Smooth muscle cell (in vitro differentiated cells): ENCODE results near the gene FLVCR1. TPM values are rescaled to one million over a fixed set of nuclear protein-coding genes. Genes with fewer than 3 reads are reported as not detected.

Source experiments
- DNase-seq: peaks from one replicate; lab custom pipeline; 2025; ENCODE audit not compliant: unreplicated experiment; lab: John Stamatoyannopoulos, UW
- H2AFZ ChIP-seq: fragments of 200-600 bp; sonication (generic); 2 replicates; pipeline ENCODE4 v1.6.0; 2016; ENCODE audit warnings: antibody characterized with exemption, low read depth, mild to moderate bottlenecking
- H3F3A ChIP-seq: fragments of 200-600 bp; sonication (generic); 2 replicates; pipeline ENCODE4 v1.6.0; 2017; ENCODE audit warnings: antibody characterized with exemption, low read depth
- H3K27ac ChIP-seq: fragments of 200-600 bp; sonication (generic); 2 replicates; pipeline ENCODE4 v1.5.1; 2016; ENCODE audit warnings: low read depth, mild to moderate bottlenecking
- H3K27me3 ChIP-seq: fragments of 200-600 bp; sonication (generic); 2 replicates; pipeline ENCODE4 v1.6.1; 2016; ENCODE audit warnings: low read depth, mild to moderate bottlenecking
- H3K36me3 ChIP-seq: fragments of 200-600 bp; sonication (generic); 2 replicates; pipeline ENCODE4 v1.5.1; 2016; ENCODE audit warnings: low read depth
- H3K4me1 ChIP-seq: fragments of 200-600 bp; sonication (generic); 2 replicates; pipeline ENCODE4 v1.5.1; 2016; ENCODE audit warnings: low read depth
- H3K4me2 ChIP-seq: fragments of 200-600 bp; sonication (generic); 2 replicates; pipeline ENCODE4 v1.6.0; 2016; ENCODE audit warnings: mild to moderate bottlenecking
- H3K4me3 ChIP-seq: fragments of 200-600 bp; sonication (generic); 2 replicates; pipeline ENCODE4 v1.5.1; 2016; ENCODE audit warnings: mild to moderate bottlenecking
- H3K79me2 ChIP-seq: fragments of 200-600 bp; sonication (generic); 2 replicates; pipeline ENCODE4 v1.6.0; 2016; ENCODE audit warnings: low read depth, mild to moderate bottlenecking
- H3K9ac ChIP-seq: fragments of 200-600 bp; sonication (generic); 2 replicates; pipeline ENCODE4 v1.6.0; 2016; ENCODE audit warnings: low read depth
- H3K9me3 ChIP-seq: fragments of 200-600 bp; sonication (generic); replicated peaks from 2 replicates; pipeline ENCODE4 v1.5.1; 2016; ENCODE audit warnings: low read depth
- H4K20me1 ChIP-seq: fragments of 200-600 bp; sonication (generic); 2 replicates; pipeline ENCODE4 v1.6.0; 2016; ENCODE audit warnings: low read depth
- WGBS: methylation state at CpG from one replicate; pipeline ENCODE4 v1.1.7; 2016; ENCODE audit warnings: low lambda C conversion rate; 5-methylcytosine and 5-hydroxymethylcytosine counted together
- polyA plus RNA-seq: library from polyadenylated mRNA; unstranded; fragments of >200 nt; fragmentation: Nextera tagmentation; extraction: Ambion mirVana; gene quantifications from 2 replicates; pipeline ENCODE4 v1.2.1, GENCODE V29; 2016
- total RNA-seq: library from RNA; depleted of rRNA; stranded (reverse); fragments of >200 nt; gene quantifications from 2 replicates; pipeline ENCODE4 v1.2.3, GENCODE V29; 2014
- TF ChIP-seq, protein P1 (sequence below): fragments of 200-600 bp; sonication (generic); IDR thresholded peaks from 2 replicates; pipeline ENCODE4 v1.5.1; 2017; ENCODE audit warnings: borderline replicate concordance, mild to moderate bottlenecking, antibody characterized with exemption; ENCODE audit not compliant: insufficient read depth, poor library complexity, severe bottlenecking

FLVCR1 gene
- 4.4 and 5.5 TPM in 2 replicates for total RNA-seq
- 3.9 and 4.0 TPM in 2 replicates for polyA plus RNA-seq

GRCh38 chr1:212857992-212858460 lies at the start of gene FLVCR1:
FLVCR1 (plus strand) TSS chr1:212858275; CDS start chr1:212858453, 178 bp downstream.
- Histone ChIP-seq H3K4me3 (peak within 1 kb of the TSS; percentile 78), H3F3A (peaks cover 8% of the 10 kb centered on the region), H3K9ac (peak within 1 kb of the TSS; percentile 84), H3K36me3 (no peaks in the 10 kb centered on the region), H3K9me3 (no peaks in the 10 kb centered on the region), H3K4me1 (peaks cover 16% of the 10 kb centered on the region), H4K20me1 (peaks cover 20% of the 10 kb centered on the region), H3K4me2 (peak within 1 kb of the TSS; percentile 93), H3K27me3 (no peaks in the 10 kb centered on the region), H3K27ac (peak within 1 kb of the TSS; percentile 89), H2AFZ (peak within 1 kb of the TSS; percentile 91), H3K79me2 (peaks cover 42% of the 10 kb centered on the region)
- TF ChIP-seq, protein P1, sequence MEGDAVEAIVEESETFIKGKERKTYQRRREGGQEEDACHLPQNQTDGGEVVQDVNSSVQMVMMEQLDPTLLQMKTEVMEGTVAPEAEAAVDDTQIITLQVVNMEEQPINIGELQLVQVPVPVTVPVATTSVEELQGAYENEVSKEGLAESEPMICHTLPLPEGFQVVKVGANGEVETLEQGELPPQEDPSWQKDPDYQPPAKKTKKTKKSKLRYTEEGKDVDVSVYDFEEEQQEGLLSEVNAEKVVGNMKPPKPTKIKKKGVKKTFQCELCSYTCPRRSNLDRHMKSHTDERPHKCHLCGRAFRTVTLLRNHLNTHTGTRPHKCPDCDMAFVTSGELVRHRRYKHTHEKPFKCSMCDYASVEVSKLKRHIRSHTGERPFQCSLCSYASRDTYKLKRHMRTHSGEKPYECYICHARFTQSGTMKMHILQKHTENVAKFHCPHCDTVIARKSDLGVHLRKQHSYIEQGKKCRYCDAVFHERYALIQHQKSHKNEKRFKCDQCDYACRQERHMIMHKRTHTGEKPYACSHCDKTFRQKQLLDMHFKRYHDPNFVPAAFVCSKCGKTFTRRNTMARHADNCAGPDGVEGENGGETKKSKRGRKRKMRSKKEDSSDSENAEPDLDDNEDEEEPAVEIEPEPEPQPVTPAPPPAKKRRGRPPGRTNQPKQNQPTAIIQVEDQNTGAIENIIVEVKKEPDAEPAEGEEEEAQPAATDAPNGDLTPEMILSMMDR = no peak
- WGBS = under 1% methylated on average over 45 of the region's 54 CpGs
- DNase-seq = peak; percentile 88

GRCh38 chr1:212814537-212815334 lies 43.3 kb upstream of the FLVCR1 start:
- WGBS = 72% methylated on average over 5 of the region's 5 CpGs
- no peak overlapping the region for H3K27ac ChIP-seq
- no peak overlapping the region for H3K4me3 ChIP-seq
- H2AFZ ChIP-seq = no peak overlapping the region
- H3F3A ChIP-seq = peaks cover 8% of the 10 kb centered on the region
- H3K4me2 ChIP-seq = no peak overlapping the region
- H4K20me1 ChIP-seq = no peaks in the 10 kb centered on the region
- H3K4me1 ChIP-seq = peaks cover 4% of the 10 kb centered on the region
- DNase-seq = no peak
- H3K9ac ChIP-seq = no peak overlapping the region
- no peaks in the 10 kb centered on the region for H3K36me3 ChIP-seq
- H3K9me3 ChIP-seq = no peaks in the 10 kb centered on the region
- no peaks in the 10 kb centered on the region for H3K79me2 ChIP-seq
- H3K27me3 ChIP-seq = no peaks in the 10 kb centered on the region
- TF ChIP-seq, protein P1 = peak; percentile 22

GRCh38 chr1:212816567-212817278 lies 41.4 kb upstream of the FLVCR1 start:
- H3K79me2 ChIP-seq = no peaks in the 10 kb centered on the region
- no peak overlapping the region for H3K4me3 ChIP-seq
- TF ChIP-seq, protein P1 = no peak
- no peak for DNase-seq
- H2AFZ ChIP-seq = no peak overlapping the region
- peaks cover 4% of the 10 kb centered on the region for H3K4me1 ChIP-seq
- no peaks in the 10 kb centered on the region for H3K9me3 ChIP-seq
- H3F3A ChIP-seq = peaks cover 8% of the 10 kb centered on the region
- H3K27ac ChIP-seq = peak overlapping the region; percentile 21
- no peaks in the 10 kb centered on the region for H3K36me3 ChIP-seq
- no peak overlapping the region for H3K9ac ChIP-seq
- WGBS = 74% methylated on average over 3 of the region's 3 CpGs
- no peaks in the 10 kb centered on the region for H3K27me3 ChIP-seq
- peak overlapping the region; percentile 35 for H3K4me2 ChIP-seq
- H4K20me1 ChIP-seq = no peaks in the 10 kb centered on the region
